MCF 10A (cell line): ENCODE results near the gene CLK3. TPM values are rescaled to one million over a fixed set of nuclear protein-coding genes. Genes with fewer than 3 reads are reported as not detected.

Source experiments
- BruUV-seq: library from RNA; stranded (reverse); fragments of 400-500 nt; replicated peaks from 2 replicates; lab custom pipeline; 2021; lab: Mats Ljungman, UMichigan
- CTCF ChIA-PET: fragments of 300-600 bp; sonication (Branson Sonifier 250); formaldehyde crosslinking; extraction: SDS; loops from one replicate; lab custom pipeline; 2021; ENCODE audit warnings: antibody characterized with exemption, inconsistent platforms; lab: Yijun Ruan, JAX
- POLR2A ChIA-PET: fragments of 300-600, 350-650 bp; sonication (Branson Sonifier 250); formaldehyde crosslinking; extraction: SDS; loops from one replicate; lab custom pipeline; 2020; ENCODE audit warnings: antibody characterized with exemption, inconsistent platforms; lab: Yijun Ruan, JAX
- DNase-seq: peaks from one replicate; pipeline ENCODE4 v3.0.0-alpha.2; 2018; ENCODE audit not compliant: unreplicated experiment
- H3K27ac Mint-ChIP-seq: one replicate; pipeline ENCODE4 v1.8.0; 2022; ENCODE audit warnings: mild to moderate bottlenecking, low read depth, mixed read lengths; ENCODE audit not compliant: unreplicated experiment
- H3K27me3 Mint-ChIP-seq: one replicate; pipeline ENCODE4 v1.8.0; 2022; ENCODE audit warnings: mixed read lengths; ENCODE audit not compliant: insufficient read depth, unreplicated experiment
- H3K36me3 Mint-ChIP-seq: one replicate; pipeline ENCODE4 v1.8.0; 2022; ENCODE audit warnings: mild to moderate bottlenecking, moderate library complexity, mixed read lengths; ENCODE audit not compliant: insufficient read depth, unreplicated experiment
- H3K4me1 Mint-ChIP-seq: one replicate; pipeline ENCODE4 v1.8.0; 2022; ENCODE audit warnings: mixed read lengths; ENCODE audit not compliant: insufficient read depth, unreplicated experiment
- H3K4me3 Mint-ChIP-seq: one replicate; pipeline ENCODE4 v1.8.0; 2022; ENCODE audit warnings: mild to moderate bottlenecking, moderate library complexity, mixed read lengths; ENCODE audit not compliant: unreplicated experiment
- H3K9me3 Mint-ChIP-seq: one replicate; pipeline ENCODE4 v1.8.0; 2022; ENCODE audit warnings: mixed read lengths; ENCODE audit not compliant: unreplicated experiment
- CTCF ChIP-seq: fragments of 200-600 bp; IDR thresholded peaks from one replicate; pipeline ENCODE4 v1.8.0; 2022; ENCODE audit warnings: antibody characterized with exemption, mild to moderate bottlenecking; ENCODE audit not compliant: unreplicated experiment
- intact Hi-C: fragments of 100-400 bp; cut with micrococcal nuclease; formaldehyde crosslinking; loops from 2 replicates; pipeline ENCODE4 v1.14.1; 2022
- total RNA-seq: library from RNA; stranded (reverse); gene quantifications from 2 replicates; pipeline ENCODE4 v1.2.3, GENCODE V29; 2022

CLK3 gene
- total RNA-seq, 1 experiment from 2014 or later = 57.8 TPM

DNA sequence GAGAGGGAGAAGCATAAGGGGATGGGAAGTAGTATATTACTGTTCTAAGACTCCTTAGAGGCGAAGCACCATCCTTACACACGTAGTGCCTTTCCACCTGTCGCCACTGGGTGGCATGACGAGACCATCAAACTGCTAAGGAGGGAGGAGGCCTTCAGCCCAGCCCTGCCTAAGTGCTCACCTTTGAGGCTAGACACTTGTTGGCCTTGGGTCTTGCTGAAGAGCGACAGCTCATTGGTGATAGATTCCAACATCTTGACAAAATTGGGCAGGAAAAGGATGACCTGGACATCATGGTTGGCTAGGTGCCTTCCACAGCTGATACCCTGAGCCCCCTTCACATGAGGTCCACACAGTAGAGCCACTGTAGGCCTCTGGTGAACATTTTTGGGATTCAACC is 19.6 kb downstream of the CLK3 start:
- TF ChIP-seq CTCF = peak; percentile 89
- no peak overlapping the region for H3K4me3 Mint-ChIP-seq
- no TSS peak for BruUV-seq
- ChIA-PET POLR2A (interaction anchor here (1.0 to 1.1 kb wide), 2 partner anchors 19 to 134 kb away, joined by 3 to 6 read pairs; no protein-coding TSS in a partner anchor), CTCF (interaction anchor here (0.5 to 26.9 kb wide), 34 partner anchors 8 to 437 kb away, joined by 3 to 632 read pairs (median 4); partner anchors contain the start of gene CSK)
- no peaks in the 10 kb centered on the region for H3K27me3 Mint-ChIP-seq
- H3K36me3 Mint-ChIP-seq = peaks cover 54% of the 10 kb centered on the region
- intact Hi-C loops = loop anchor here (1.0 kb wide), 2 partner anchors 134 to 315 kb away; no protein-coding TSS in a partner anchor
- H3K9me3 Mint-ChIP-seq = no peaks in the 10 kb centered on the region
- H3K27ac Mint-ChIP-seq = no peak overlapping the region
- DNase-seq = peak; percentile 81
- H3K4me1 Mint-ChIP-seq = no peaks in the 10 kb centered on the region

- TF ChIP-seq CTCF = no peak
- ChIA-PET POLR2A (interaction anchor here (0.8 kb wide), 1 partner anchor 134 kb away, joined by 3 read pairs; no protein-coding TSS in a partner anchor), CTCF (interaction anchor here (0.6 to 26.9 kb wide), 9 partner anchors 12 to 388 kb away, joined by 3 to 632 read pairs (median 6); partner anchors contain the start of gene CSK)
- no TSS peak for BruUV-seq
- Mint-ChIP-seq H3K4me3 (no peak overlapping the region), H3K36me3 (peaks cover 48% of the 10 kb centered on the region), H3K9me3 (no peaks in the 10 kb centered on the region), H3K4me1 (no peaks in the 10 kb centered on the region), H3K27me3 (no peaks in the 10 kb centered on the region), H3K27ac (no peak overlapping the region)
- intact Hi-C loops = no loop called here
- no peak for DNase-seq
Observed at GRCh38 chr15:74636984-74637383, 21.3 kb downstream of the CLK3 start.

- Mint-ChIP-seq H3K27ac (no peak overlapping the region), H3K27me3 (no peaks in the 10 kb centered on the region), H3K9me3 (no peaks in the 10 kb centered on the region), H3K4me3 (no peak overlapping the region), H3K36me3 (peaks cover 31% of the 10 kb centered on the region), H3K4me1 (peaks cover 5% of the 10 kb centered on the region)
- TF ChIP-seq CTCF = no peak
- BruUV-seq = no TSS peak
- DNase-seq = no peak
- intact Hi-C loops = no loop called here
- POLR2A ChIA-PET = no interaction called here
- CTCF ChIA-PET = interaction anchor here (0.6 to 26.9 kb wide), 4 partner anchors 10 to 153 kb away, joined by 3 to 632 read pairs (median 14); partner anchors contain the start of gene CSK
Observed at GRCh38 chr15:74641151-74641550, 25.5 kb downstream of the CLK3 start.

DNA sequence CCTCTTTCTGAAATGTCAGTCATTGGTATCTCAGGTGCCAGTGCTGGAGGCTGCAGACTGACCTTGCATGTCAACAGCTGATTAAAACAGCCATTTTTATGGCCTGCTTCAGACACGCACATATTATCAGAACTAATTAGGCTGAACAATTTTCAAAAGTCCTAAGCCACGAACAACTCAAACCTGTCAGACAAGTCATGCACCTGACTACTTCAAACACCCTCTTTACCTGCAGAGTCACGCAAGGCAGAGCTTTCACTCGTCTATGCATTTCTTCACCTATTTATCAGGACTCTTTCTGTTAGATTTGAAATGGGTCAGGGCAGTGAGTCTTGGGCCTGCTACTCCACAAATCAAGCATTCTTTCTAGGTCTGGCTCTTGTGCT is 26.7 kb downstream of the CLK3 start:
- no peak overlapping the region for H3K27ac Mint-ChIP-seq
- no peaks in the 10 kb centered on the region for H3K27me3 Mint-ChIP-seq
- peaks cover 24% of the 10 kb centered on the region for H3K36me3 Mint-ChIP-seq
- no peak overlapping the region for H3K4me3 Mint-ChIP-seq
- POLR2A ChIA-PET = interaction anchor here (1.1 kb wide), 1 partner anchor 21 kb away, joined by 4 read pairs; no protein-coding TSS in a partner anchor
- intact Hi-C loops = no loop called here
- TF ChIP-seq CTCF = no peak
- DNase-seq = no peak
- CTCF ChIA-PET = interaction anchor here (0.9 to 26.9 kb wide), 3 partner anchors 9 to 166 kb away, joined by 4 to 632 read pairs (median 5); partner anchors contain the start of gene CSK
- H3K4me1 Mint-ChIP-seq = peaks cover 5% of the 10 kb centered on the region
- H3K9me3 Mint-ChIP-seq = no peaks in the 10 kb centered on the region
- BruUV-seq = no TSS peak
